Suprapubic skin (tissue), 4 donors: ENCODE results near the gene GRIFIN. TPM values are rescaled to one million over a fixed set of nuclear protein-coding genes. Genes with fewer than 3 reads are reported as not detected.

Experiments used
- DNase-seq, 2 donors: peaks; one replicate each; pipeline ENCODE4 v3.0.0-alpha.2; 2019; ENCODE audit warnings: low spot score in 2 of 2
- H3K27ac ChIP-seq: fragments of 200-600 bp; sonication (generic); one replicate; pipeline ENCODE4 v1.5.1; 2019
- H3K27me3 ChIP-seq: fragments of 200-600 bp; sonication (generic); one replicate; pipeline ENCODE4 v1.5.1; 2019
- H3K36me3 ChIP-seq: fragments of 200-600 bp; sonication (generic); one replicate; pipeline ENCODE4 v1.5.1; 2019
- H3K4me1 ChIP-seq: fragments of 200-600 bp; sonication (generic); one replicate; pipeline ENCODE4 v1.5.1; 2019
- H3K4me3 ChIP-seq: fragments of 200-600 bp; sonication (generic); one replicate; pipeline ENCODE4 v1.5.1; 2019; ENCODE audit warnings: mild to moderate bottlenecking
- H3K9me3 ChIP-seq: fragments of 200-600 bp; sonication (generic); one replicate; pipeline ENCODE4 v1.5.1; 2019
- EP300 ChIP-seq: sonication (generic); formaldehyde crosslinking; IDR thresholded peaks from one replicate; pipeline ENCODE4 v1.6.1; 2017; ENCODE audit warnings: antibody characterized with exemption
- POLR2A ChIP-seq, 2 donors: fragments of 450-650 bp; IDR thresholded peaks; one replicate each; pipeline ENCODE4 v1.6.1; 2017; ENCODE audit warnings: antibody characterized with exemption in 2 of 2, mild to moderate bottlenecking in 2 of 2, moderate library complexity in 2 of 2
- POLR2AphosphoS5 ChIP-seq, 3 donors: sonication (generic); formaldehyde crosslinking; IDR thresholded peaks; one replicate each; pipeline ENCODE4 v1.6.1; 2017; ENCODE audit warnings: antibody characterized with exemption in 3 of 3
- WGBS: methylation state at CpG from one replicate; pipeline ENCODE4 v1.1.5; 2018; 5-methylcytosine and 5-hydroxymethylcytosine counted together
- total RNA-seq, 4 donors: library from RNA; depleted of rRNA; stranded (reverse); fragments of >200 nt; gene quantifications; one replicate each; pipeline ENCODE4 v1.1.0, GENCODE V29; 2016
- TF ChIP-seq, protein P1 (sequence below), 2 donors: fragments of 200-600 bp in 1 of 2; fragments of 450-650 bp in 1 of 2; sonication (generic) in 1 of 2; IDR thresholded peaks; one replicate each; pipeline ENCODE4 v1.5.1; 2016 to 2019; ENCODE audit warnings: antibody characterized with exemption in 2 of 2, mild to moderate bottlenecking in 1 of 2, moderate library complexity in 1 of 2

Gene GRIFIN
- total RNA-seq, 4 donors from 2014 or later = not detected

GRCh38 chr7:2515424-2516193, 39.4 kb upstream of the GRIFIN start:
- no peak for DNase-seq
- WGBS = 100% methylated on average over 1 of the region's 15 CpGs
- no peaks in the 10 kb centered on the region for H3K36me3 ChIP-seq
- H3K27me3 ChIP-seq = no peaks in the 10 kb centered on the region
- peaks cover 48% of the 10 kb centered on the region for H3K4me1 ChIP-seq
- no peak overlapping the region for H3K27ac ChIP-seq
- TF ChIP-seq EP300 = no peak
- no peak for TF ChIP-seq POLR2AphosphoS5 (IDR thresholded peaks at IDR 0.05)
- no peak for TF ChIP-seq POLR2A (IDR thresholded peaks at IDR 0.05)
- TF ChIP-seq, protein P1, sequence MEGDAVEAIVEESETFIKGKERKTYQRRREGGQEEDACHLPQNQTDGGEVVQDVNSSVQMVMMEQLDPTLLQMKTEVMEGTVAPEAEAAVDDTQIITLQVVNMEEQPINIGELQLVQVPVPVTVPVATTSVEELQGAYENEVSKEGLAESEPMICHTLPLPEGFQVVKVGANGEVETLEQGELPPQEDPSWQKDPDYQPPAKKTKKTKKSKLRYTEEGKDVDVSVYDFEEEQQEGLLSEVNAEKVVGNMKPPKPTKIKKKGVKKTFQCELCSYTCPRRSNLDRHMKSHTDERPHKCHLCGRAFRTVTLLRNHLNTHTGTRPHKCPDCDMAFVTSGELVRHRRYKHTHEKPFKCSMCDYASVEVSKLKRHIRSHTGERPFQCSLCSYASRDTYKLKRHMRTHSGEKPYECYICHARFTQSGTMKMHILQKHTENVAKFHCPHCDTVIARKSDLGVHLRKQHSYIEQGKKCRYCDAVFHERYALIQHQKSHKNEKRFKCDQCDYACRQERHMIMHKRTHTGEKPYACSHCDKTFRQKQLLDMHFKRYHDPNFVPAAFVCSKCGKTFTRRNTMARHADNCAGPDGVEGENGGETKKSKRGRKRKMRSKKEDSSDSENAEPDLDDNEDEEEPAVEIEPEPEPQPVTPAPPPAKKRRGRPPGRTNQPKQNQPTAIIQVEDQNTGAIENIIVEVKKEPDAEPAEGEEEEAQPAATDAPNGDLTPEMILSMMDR (IDR thresholded peaks at IDR 0.05) = no peak
- H3K9me3 ChIP-seq = no peaks in the 10 kb centered on the region
- no peak overlapping the region for H3K4me3 ChIP-seq

DNA sequence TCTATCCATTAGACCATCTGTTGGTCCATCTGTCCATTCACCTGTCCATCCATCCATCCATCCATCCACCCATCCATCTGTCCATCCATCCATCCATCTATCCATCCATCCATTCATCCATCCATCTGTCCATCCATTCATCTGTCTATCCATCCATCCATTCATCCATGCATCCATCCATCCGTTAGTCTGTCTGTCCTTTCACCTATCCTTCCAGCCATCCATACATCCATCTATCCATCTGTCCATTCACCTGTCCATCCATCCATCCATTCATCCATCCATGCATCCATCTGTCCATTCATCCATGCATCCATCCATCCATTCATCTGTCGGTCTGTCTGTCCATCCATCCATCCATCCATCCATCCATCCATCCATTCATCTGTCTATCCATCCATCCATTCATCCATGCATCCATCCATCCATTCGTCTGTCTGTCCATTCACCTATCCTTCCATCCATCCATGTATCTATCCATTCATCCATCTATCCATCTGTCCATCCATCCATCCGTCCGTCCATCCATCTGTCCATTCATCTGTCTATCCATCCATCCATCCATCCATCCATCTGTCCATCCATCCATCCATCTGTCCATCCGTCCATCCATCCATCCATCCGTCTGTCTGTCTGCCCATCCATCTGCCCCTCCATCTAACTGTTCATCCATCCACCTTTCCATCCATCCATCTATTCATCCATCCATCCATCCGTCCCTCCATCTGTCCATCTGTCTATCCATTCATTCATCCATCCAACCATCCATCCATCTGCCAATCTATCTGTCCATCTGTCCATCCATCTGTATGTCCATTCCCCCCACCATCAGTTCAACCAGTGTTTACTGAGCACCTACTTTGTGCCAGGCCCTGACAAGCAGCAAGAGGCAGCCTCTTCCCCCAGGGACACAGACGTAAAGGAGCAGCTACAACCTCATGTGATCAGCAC, 38.5 kb upstream of the GRIFIN start:
- Histone ChIP-seq H3K27ac (no peak overlapping the region), H3K36me3 (no peaks in the 10 kb centered on the region), H3K9me3 (no peaks in the 10 kb centered on the region), H3K4me1 (peaks cover 47% of the 10 kb centered on the region), H3K4me3 (no peak overlapping the region), H3K27me3 (no peaks in the 10 kb centered on the region)
- 77% methylated on average over 9 of the region's 9 CpGs for WGBS
- TF ChIP-seq POLR2A (IDR thresholded peaks at IDR 0.05) (no peak), POLR2AphosphoS5 (IDR thresholded peaks at IDR 0.05) (no peak), EP300 (no peak)
- TF ChIP-seq, protein P1 (IDR thresholded peaks at IDR 0.05) = no peak
- no peak for DNase-seq

DNA sequence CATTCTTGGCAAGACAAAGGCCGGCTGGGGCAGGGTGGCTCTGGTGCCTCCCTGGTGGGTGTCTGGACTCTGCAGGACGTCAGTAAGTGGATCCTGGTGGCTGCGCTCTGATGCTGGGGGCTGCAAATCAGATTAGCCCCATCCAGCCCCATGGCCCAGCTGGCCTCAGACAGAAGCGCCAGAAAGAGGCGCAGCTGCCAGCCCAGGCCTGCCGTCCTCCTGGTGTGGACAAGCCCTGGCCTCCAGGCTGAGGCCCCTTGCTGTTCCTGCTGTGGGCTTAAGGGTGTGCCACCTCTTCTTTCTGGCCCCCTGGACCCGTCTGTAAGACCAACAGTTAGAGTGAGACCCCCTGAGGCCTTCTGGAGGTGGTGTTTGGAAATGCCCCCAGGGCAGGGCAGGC, 37.5 kb upstream of the GRIFIN start:
- H3K27ac ChIP-seq = no peak overlapping the region
- H3K4me3 ChIP-seq = no peak overlapping the region
- no peaks in the 10 kb centered on the region for H3K36me3 ChIP-seq
- H3K4me1 ChIP-seq = peaks cover 49% of the 10 kb centered on the region
- DNase-seq = no peak
- WGBS = 100% methylated on average over 1 of the region's 7 CpGs
- H3K9me3 ChIP-seq = no peaks in the 10 kb centered on the region
- TF ChIP-seq, protein P1 (IDR thresholded peaks at IDR 0.05) = no peak
- TF ChIP-seq POLR2AphosphoS5 (IDR thresholded peaks at IDR 0.05) (no peak), EP300 (no peak)
- H3K27me3 ChIP-seq = no peaks in the 10 kb centered on the region

- H3K9me3 ChIP-seq = no peaks in the 10 kb centered on the region
- H3K27ac ChIP-seq = no peak overlapping the region
- no peak for DNase-seq
- H3K36me3 ChIP-seq = no peaks in the 10 kb centered on the region
- 70% methylated on average over 3 of the region's 3 CpGs for WGBS
- peaks cover 50% of the 10 kb centered on the region for H3K4me1 ChIP-seq
- TF ChIP-seq POLR2AphosphoS5 (IDR thresholded peaks at IDR 0.05) (no peak), EP300 (no peak), POLR2A (IDR thresholded peaks at IDR 0.05) (no peak)
- TF ChIP-seq, protein P1 (IDR thresholded peaks at IDR 0.05) = no peak
- H3K27me3 ChIP-seq = no peaks in the 10 kb centered on the region
- H3K4me3 ChIP-seq = no peak overlapping the region
Measured at GRCh38 chr7:2512713-2513112, 36.5 kb upstream of the GRIFIN start.

DNA sequence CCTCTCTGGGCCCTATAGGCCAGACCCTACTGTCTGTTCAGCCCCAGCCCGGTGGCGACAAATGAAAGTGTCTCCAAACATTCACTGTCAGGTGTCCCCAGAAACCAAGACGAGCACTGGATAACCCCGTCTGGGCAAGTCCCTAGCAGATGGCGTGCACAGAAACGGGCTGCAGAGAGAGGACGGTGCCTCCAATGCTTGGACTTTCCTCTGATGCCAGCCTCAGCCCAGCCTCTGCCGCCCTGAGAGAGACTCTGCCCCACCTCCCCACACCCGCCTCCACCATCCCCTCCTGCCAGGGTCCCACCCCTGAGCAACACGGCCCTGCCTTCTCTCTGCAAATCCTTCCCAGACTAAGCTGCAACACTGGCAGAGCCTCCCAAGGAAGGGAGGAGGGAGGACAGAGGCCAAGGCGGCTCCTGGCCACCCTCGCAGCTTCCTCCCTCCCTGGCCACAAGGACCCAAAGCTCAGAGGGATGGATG, 36.0 kb upstream of the GRIFIN start:
- Histone ChIP-seq H3K4me3 (no peak overlapping the region), H3K27ac (peak overlapping the region; percentile 63), H3K36me3 (no peaks in the 10 kb centered on the region), H3K27me3 (no peaks in the 10 kb centered on the region), H3K9me3 (no peaks in the 10 kb centered on the region), H3K4me1 (peaks cover 53% of the 10 kb centered on the region)
- WGBS = 41% methylated on average over 7 of the region's 12 CpGs
- no peak for DNase-seq
- TF ChIP-seq POLR2AphosphoS5 (IDR thresholded peaks at IDR 0.05) (no peak), EP300 (no peak)
